HG03025 (cell line): ENCODE data around the gene ANKRD65.

Source experiments
- ATAC-seq: cut with Tn5 transposase; IDR thresholded peaks from one replicate; pipeline ENCODE4 v1.9.1; 2021; ENCODE audit warnings: mild to moderate bottlenecking, moderate library complexity; ENCODE audit not compliant: unreplicated experiment, low FRiP score

The ANKRD65 gene

GRCh38 chr1:1442069-1442770 lies 21.1 kb upstream of the ANKRD65 start:
- ATAC-seq: no peak

DNA sequence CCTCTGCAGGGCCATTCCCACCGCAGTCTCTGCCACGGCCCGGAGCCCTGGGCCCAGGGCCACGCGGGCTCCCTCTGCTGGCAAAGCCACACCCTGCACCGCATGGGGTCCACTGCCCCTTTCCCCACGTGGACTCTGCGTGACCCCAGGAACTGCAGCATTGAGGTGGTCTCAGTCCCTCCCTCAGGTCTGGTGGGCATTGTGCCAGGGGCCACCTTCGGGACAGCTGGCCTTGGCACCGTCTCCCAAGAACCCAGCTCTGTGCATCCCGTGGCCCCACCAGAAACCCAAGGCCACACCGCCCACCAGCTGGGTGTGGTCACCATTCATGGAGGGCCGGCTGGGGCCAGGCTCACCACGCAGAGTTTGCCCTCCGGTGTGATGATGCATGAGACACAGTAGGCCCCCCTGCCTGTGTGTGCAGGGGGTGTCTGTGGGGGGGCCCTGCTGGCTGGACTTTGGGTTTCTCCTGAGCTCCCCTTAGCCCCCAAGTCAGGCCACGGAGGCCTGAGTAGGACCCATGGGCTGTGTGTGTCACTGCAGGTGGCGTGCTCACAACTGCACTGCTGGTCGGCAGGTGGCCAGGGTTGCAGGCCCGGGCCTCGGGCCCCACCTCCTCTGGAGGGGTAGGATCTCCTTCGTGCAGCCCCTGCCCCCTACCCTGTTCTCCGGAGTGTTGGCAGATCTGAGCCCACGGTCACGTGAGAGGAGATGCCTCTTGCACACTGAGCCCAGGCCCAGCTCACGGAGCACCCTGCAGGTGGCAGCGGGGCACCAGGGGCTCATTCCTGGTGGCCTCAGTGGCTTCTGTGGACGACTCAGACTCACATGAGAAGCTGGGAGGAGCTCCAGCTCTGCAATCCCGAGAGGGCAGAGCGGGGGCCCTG lies 20.2 kb upstream of the ANKRD65 start:
- no peak for ATAC-seq

DNA sequence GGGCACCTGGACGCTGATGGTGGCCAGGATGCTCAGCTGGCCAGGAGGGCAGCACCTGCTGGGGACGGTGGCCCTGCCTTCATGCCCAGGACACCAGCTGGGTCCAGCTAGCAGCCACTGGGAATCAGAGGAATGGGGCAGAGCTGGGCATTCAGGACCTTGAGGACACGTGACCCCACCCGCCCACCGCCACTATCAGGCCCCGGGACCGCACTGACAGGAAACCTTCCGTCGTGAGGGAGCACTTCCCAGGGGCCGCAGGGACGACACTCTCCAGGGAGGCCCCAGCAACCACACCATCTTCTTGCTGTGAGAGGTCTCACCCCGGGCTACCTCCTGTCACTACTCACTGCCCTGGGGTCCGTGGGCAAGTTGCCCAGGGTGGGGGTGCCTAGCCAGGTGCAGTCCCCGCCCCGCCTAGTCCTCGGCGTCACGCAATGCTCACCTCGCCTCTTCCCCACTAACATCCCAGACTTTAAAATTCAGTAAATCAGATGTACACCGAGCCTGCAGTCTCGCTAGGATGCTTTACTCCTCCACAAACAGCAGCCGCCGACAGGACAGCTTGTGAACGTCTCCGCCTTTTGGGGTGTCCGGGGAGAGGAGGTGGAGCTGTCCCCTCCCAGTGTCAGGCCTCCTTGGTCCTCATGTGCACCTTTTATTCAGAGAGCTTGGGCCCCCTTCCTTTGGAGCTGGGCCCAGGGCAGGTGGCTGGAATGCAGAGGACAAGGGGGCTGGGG lies 19.4 kb upstream of the ANKRD65 start:
- no peak for ATAC-seq

GRCh38 chr1:1439546-1440261 lies 18.6 kb upstream of the ANKRD65 start:
- no peak for ATAC-seq

- ATAC-seq: no peak
Measured at GRCh38 chr1:1438531-1439381, 17.7 kb upstream of the ANKRD65 start.

- ATAC-seq: no peak
Measured at GRCh38 chr1:1437904-1438376, 16.9 kb upstream of the ANKRD65 start.

- ATAC-seq: no peak
Measured at GRCh38 chr1:1437033-1437903, 16.2 kb upstream of the ANKRD65 start.

DNA sequence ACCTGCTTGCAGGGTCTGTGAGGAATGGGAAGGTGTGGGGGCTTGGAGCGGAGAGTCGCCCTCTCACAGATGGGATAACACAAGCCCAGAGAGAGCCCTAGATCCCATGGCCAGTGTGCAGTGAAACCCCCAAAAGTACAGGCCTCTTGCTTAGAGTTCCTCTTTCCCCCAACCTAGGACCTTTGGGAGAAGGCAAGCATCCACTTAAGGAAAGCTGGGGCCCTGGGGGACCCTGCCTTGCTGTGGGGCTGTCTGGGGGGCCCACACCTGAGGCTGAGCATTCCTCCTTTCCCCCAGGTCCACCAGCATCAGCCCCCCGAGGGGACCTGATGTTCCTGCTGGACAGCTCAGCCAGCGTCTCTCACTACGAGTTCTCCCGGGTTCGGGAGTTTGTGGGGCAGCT lies 15.6 kb upstream of the ANKRD65 start:
- ATAC-seq: no peak

- ATAC-seq: no peak
Measured at GRCh38 chr1:1435911-1436629, 15.0 kb upstream of the ANKRD65 start.

- no peak for ATAC-seq
Measured at GRCh38 chr1:1435106-1435903, 14.2 kb upstream of the ANKRD65 start, which contains the start of gene VWA1. Gene VWA1 (plus strand): TSS chr1:1435690. CDS start chr1:1435749, 59 bp downstream.

GRCh38 chr1:1434824-1435105 lies 13.7 kb upstream of the ANKRD65 start:
- no peak for ATAC-seq

- ATAC-seq: no peak
Measured at GRCh38 chr1:1434131-1434823, 13.2 kb upstream of the ANKRD65 start.

DNA sequence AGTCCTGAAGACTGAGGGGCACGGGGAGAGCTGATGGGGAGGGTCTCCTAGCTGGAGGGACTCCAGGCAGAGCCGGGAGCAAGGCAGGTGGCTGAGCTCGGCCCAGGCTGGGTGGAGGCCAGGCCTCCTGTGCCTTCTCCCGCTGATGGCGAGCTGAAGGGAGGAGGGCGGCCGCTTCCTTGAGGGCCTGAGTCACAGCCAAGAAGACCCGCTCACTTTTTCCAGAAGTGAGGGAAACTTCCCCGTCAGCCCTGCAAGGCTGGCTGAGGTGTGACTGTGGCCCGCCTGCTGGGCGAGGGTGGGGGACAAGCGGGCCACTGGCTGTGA lies 12.7 kb upstream of the ANKRD65 start:
- ATAC-seq: no peak

DNA sequence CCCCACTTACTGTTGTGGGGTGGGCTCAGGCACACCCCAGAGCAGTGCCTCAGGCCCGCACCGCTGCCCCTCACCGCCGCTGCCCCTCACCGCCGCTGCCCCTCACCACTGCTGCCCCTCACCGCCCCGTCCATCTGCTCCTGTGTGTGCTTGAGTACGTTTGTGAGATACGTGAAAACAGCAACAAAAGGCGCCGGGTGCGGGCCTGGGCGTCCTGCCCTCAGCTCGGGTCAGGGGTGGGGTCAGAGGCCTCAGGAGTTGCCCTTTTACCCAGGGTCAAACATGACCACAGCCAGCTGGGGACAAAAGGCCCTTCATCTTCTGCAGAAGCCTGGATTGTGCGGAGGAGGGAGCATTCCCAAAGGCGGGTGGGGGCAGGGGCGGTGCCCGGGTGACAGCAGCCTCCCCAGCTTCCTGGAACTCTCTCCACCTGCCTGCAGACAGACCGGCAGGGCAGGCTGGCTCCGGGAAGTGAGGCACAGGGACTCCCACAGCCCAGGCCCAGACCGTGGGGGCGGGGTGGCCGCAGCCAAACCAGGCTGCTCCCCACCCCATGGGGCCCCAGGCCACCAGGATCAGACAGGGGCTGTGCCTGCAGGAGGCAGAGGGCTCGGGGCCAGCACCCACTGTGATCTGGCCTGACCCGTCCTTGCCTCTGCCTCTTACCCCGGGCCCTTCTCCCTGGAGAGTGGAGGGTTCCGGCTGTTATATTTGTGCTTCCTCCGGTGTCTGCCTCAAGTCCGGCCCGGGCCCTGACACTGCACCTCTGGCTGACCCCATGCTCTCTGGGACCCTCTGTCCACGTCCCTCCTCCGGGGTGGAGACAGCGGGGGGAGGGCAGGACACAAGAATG lies 12.1 kb upstream of the ANKRD65 start:
- no peak for ATAC-seq

- ATAC-seq: no peak
Measured at GRCh38 chr1:1432274-1432950, 11.3 kb upstream of the ANKRD65 start.
